Keratinocyte (primary cell): ENCODE results near the gene BDKRB1. TPM values are rescaled to one million over a fixed set of nuclear protein-coding genes. Genes with fewer than 3 reads are reported as not detected.

Experiments used
- DNase-seq: peaks from one replicate; pipeline ENCODE4 v3.0.0-alpha.2; 2011; ENCODE audit warnings: low read depth, missing footprints, low spot score
- FAIRE-seq: peaks from 2 replicates; lab custom pipeline; 2011; peaks lifted over from hg19 to GRCh38; lab: Jason Lieb, UNC
- H2AFZ ChIP-seq: 2 replicates; pipeline ENCODE4 v1.6.0; 2012; ENCODE audit warnings: low read length, control low read depth, inconsistent platforms; ENCODE audit not compliant: control insufficient read depth
- H3K27ac ChIP-seq: 2 replicates; pipeline ENCODE4 v1.5.1; 2011; ENCODE audit warnings: low read length; ENCODE audit not compliant: control insufficient read depth, insufficient read depth
- H3K27me3 ChIP-seq: 3 replicates; pipeline ENCODE4 v1.6.0; 2011; ENCODE audit warnings: low read length; ENCODE audit not compliant: control insufficient read depth, insufficient read depth; ENCODE audit errors: extremely low read depth
- H3K36me3 ChIP-seq, 2 experiments: 2 replicates in 1 of 2; 3 replicates in 1 of 2; pipeline ENCODE4 v1.5.1; 2011; ENCODE audit warnings: low read length in 2 of 2, mild to moderate bottlenecking in 1 of 2; ENCODE audit not compliant: control insufficient read depth in 2 of 2, insufficient read depth in 2 of 2; ENCODE audit errors: extremely low read depth in 1 of 2
- H3K4me1 ChIP-seq: 3 replicates; pipeline ENCODE4 v1.5.1; 2011; ENCODE audit warnings: low read length; ENCODE audit not compliant: control insufficient read depth, insufficient read depth; ENCODE audit errors: extremely low read depth
- H3K4me2 ChIP-seq: 3 replicates; pipeline ENCODE4 v1.6.0; 2011; ENCODE audit warnings: low read depth, low read length; ENCODE audit not compliant: control insufficient read depth, insufficient read depth; ENCODE audit errors: extremely low read depth
- H3K4me3 ChIP-seq, 3 experiments: fragments of 200-600 bp in 1 of 3; sonication (generic) in 1 of 3; 2 replicates in 2 of 3; 3 replicates in 1 of 3; pipeline ENCODE4 v1.5.1; 2011 to 2016; ENCODE audit warnings: low read length in 3 of 3, mild to moderate bottlenecking in 3 of 3, control low read depth in 2 of 3, inconsistent platforms in 1 of 3, low read depth in 1 of 3, mixed read lengths in 1 of 3, mixed run types in 1 of 3, moderate library complexity in 1 of 3; ENCODE audit not compliant: control insufficient read depth in 2 of 3, insufficient read depth in 2 of 3; ENCODE audit errors: extremely low read depth in 1 of 3
- H3K79me2 ChIP-seq: 2 replicates; pipeline ENCODE4 v1.6.0; 2012; ENCODE audit warnings: low read length; ENCODE audit not compliant: control insufficient read depth, insufficient read depth
- H3K9ac ChIP-seq: 3 replicates; pipeline ENCODE4 v1.6.0; 2011; ENCODE audit warnings: low read length; ENCODE audit not compliant: control insufficient read depth, insufficient read depth; ENCODE audit errors: extremely low read depth
- H3K9me1 ChIP-seq: 3 replicates; pipeline ENCODE4 v1.6.0; 2011; ENCODE audit warnings: low read length; ENCODE audit not compliant: control insufficient read depth, insufficient read depth; ENCODE audit errors: extremely low read depth
- H3K9me3 ChIP-seq: 2 replicates; pipeline ENCODE4 v1.5.1; 2012; ENCODE audit warnings: low read depth, low read length; ENCODE audit not compliant: control insufficient read depth
- H4K20me1 ChIP-seq: 3 replicates; pipeline ENCODE4 v1.6.0; 2011; ENCODE audit warnings: low read length; ENCODE audit not compliant: control insufficient read depth, insufficient read depth; ENCODE audit errors: extremely low read depth
- EZH2 ChIP-seq: IDR thresholded peaks from one replicate; pipeline ENCODE4 v1.6.1; 2012; ENCODE audit warnings: inconsistent platforms, mild to moderate bottlenecking, low read length, moderate library complexity
- dilution Hi-C: fragments of 300-500 bp; cut with MboI; formaldehyde crosslinking; loops from one replicate; pipeline ENCODE4 v1.7.0; 2020; ENCODE audit warnings: low sequenced_read_pairs; ENCODE audit not compliant: extremely low pct_ligation_motif_present
- polyA plus RNA-seq, 5 experiments: library from polyadenylated mRNA; depleted of rRNA in 3 of 5; stranded (reverse) in 3 of 5; stranded (forward) in 1 of 5; unstranded in 1 of 5; fragments of >200 nt; gene quantifications; 1 replicate in 1 of 5; 2 replicates in 3 of 5; 3 replicates in 1 of 5; pipeline versions ENCODE4 v1.2.1 to v1.2.3, GENCODE V29; 2011 to 2012; ENCODE audit warnings: missing spikeins in 2 of 5, low read depth in 1 of 5, low replicate concordance in 1 of 5
- TF ChIP-seq, protein P1 (sequence below), 3 experiments: IDR thresholded peaks in 1 of 3; conservative IDR thresholded peaks in 1 of 3; optimal IDR thresholded peaks in 1 of 3; 2 replicates in 2 of 3; 3 replicates in 1 of 3; pipeline versions ENCODE3 to v1.5.1; 2011; ENCODE audit warnings: low read length in 3 of 3, mild to moderate bottlenecking in 3 of 3, moderate library complexity in 2 of 3, control low read depth in 1 of 3, inconsistent platforms in 1 of 3; ENCODE audit not compliant: insufficient read depth in 2 of 3; ENCODE audit errors: extremely low read depth in 1 of 3

BDKRB1 gene
- polyA plus RNA-seq, 1 donor (not counting 4 experiments of a cell fraction or from before 2014, with no cell fraction given), result 3.4 TPM

DNA sequence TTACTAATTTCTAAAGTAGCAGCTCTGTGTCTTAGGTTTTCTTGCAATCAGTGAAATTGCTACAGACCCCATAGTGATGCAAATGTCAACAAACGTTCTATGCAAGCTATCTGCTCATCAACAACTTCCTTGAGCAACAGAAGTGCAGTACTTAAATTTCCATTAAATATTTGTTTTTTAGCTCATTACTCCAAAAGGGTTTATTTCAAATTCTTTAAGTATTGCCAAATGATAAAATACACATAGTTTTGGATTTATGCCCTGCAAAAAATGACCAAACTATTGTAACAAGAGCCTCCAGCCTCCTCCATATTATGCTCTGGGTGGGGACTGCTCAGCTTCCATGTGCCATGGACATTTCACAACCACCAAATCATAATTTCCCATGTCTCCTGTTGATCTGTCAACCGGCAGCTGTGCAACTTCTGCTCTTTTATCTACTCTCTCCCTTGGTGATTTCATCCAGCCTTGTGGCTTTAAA, 4.4 kb downstream of the BDKRB1 start:
- Histone ChIP-seq H3K27ac (no peak overlapping the region), H2AFZ (no peak overlapping the region), H3K9me3 (no peaks in the 10 kb centered on the region), H3K9ac (no peak overlapping the region), H3K79me2 (no peaks in the 10 kb centered on the region), H4K20me1 (no peaks in the 10 kb centered on the region), H3K36me3 (no peaks in the 10 kb centered on the region), H3K27me3 (no peaks in the 10 kb centered on the region), H3K4me3 (no peak overlapping the region), H3K9me1 (no peaks in the 10 kb centered on the region), H3K4me2 (no peak overlapping the region), H3K4me1 (peaks cover 18% of the 10 kb centered on the region)
- DNase-seq (no peak), FAIRE-seq (no peak)
- TF ChIP-seq, protein P1, sequence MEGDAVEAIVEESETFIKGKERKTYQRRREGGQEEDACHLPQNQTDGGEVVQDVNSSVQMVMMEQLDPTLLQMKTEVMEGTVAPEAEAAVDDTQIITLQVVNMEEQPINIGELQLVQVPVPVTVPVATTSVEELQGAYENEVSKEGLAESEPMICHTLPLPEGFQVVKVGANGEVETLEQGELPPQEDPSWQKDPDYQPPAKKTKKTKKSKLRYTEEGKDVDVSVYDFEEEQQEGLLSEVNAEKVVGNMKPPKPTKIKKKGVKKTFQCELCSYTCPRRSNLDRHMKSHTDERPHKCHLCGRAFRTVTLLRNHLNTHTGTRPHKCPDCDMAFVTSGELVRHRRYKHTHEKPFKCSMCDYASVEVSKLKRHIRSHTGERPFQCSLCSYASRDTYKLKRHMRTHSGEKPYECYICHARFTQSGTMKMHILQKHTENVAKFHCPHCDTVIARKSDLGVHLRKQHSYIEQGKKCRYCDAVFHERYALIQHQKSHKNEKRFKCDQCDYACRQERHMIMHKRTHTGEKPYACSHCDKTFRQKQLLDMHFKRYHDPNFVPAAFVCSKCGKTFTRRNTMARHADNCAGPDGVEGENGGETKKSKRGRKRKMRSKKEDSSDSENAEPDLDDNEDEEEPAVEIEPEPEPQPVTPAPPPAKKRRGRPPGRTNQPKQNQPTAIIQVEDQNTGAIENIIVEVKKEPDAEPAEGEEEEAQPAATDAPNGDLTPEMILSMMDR (optimal IDR thresholded peaks at IDR 0.05 in 1 of 3, IDR thresholded peaks at IDR 0.05 in 1 of 3, conservative IDR thresholded peaks at IDR 0.05 in 1 of 3; ENCODE audit: extremely low read depth in 1 of 3, insufficient read depth in 2 of 3, low read length in 3 of 3), result no peak
- no peak for TF ChIP-seq EZH2
- dilution Hi-C loops, result no loop called here

DNA sequence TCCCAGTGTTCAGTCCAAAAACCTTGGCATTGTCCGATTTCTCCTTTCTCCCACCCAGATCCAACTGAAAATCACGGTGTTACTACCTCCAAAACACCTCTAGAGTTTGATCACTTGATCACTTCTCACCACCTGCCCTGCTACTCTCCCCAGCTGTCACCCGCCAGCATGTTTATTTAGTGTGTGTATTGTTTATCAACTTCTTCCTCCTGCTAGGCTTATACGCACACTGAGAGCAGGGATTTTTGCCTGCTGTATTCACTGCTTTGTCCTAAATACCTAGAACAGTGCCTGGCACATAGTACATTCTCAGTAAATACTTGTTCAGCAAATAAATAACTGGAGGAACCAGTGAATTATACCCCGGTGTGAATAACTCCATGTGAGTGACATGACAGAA, 5.0 kb downstream of the BDKRB1 start:
- H3K4me1 ChIP-seq, result peaks cover 11% of the 10 kb centered on the region

More for the DNA sequence above, 5.0 kb downstream of the BDKRB1 start:
- Histone ChIP-seq H3K36me3 (no peaks in the 10 kb centered on the region), H3K4me2 (no peak overlapping the region), H3K4me3 (no peak overlapping the region), H3K27ac (no peak overlapping the region), H3K9ac (no peak overlapping the region), H4K20me1 (no peaks in the 10 kb centered on the region), H3K79me2 (no peaks in the 10 kb centered on the region), H3K9me3 (no peaks in the 10 kb centered on the region), H3K9me1 (no peaks in the 10 kb centered on the region), H3K27me3 (no peaks in the 10 kb centered on the region), H2AFZ (no peak overlapping the region)
- dilution Hi-C loops, result no loop called here
- no peak for TF ChIP-seq EZH2
- TF ChIP-seq, protein P1 (optimal IDR thresholded peaks at IDR 0.05 in 1 of 3, IDR thresholded peaks at IDR 0.05 in 1 of 3, conservative IDR thresholded peaks at IDR 0.05 in 1 of 3; ENCODE audit: extremely low read depth in 1 of 3, insufficient read depth in 2 of 3, low read length in 3 of 3), result no peak
- FAIRE-seq (no peak), DNase-seq (no peak)
